Loucy (cell line): Measurements from ENCODE around the gene BIRC3.

ENCODE experiments used
- CTCF ChIP-seq: fragments of 200-600 bp; sonication (generic); conservative IDR thresholded peaks from 2 replicates; pipeline ENCODE4 v1.5.1; 2014; ENCODE audit warnings: mild to moderate bottlenecking, antibody characterized with exemption, low read length
- EZH2phosphoT487 ChIP-seq: fragments of 200-600 bp; IDR thresholded peaks from 2 replicates; pipeline ENCODE4 v1.6.1; 2018; ENCODE audit warnings: antibody characterized with exemption, mild to moderate bottlenecking, moderate library complexity, borderline replicate concordance

GRCh38 chr11:102346456-102346747 lies 29.1 kb downstream of the BIRC3 start:
- TF ChIP-seq CTCF (no peak), EZH2phosphoT487 (no peak)
